A172 (cell line): ENCODE measurements around the gene ACYP1. TPM values are rescaled to one million over a fixed set of nuclear protein-coding genes. Genes with fewer than 3 reads are reported as not detected.

ENCODE experiments used
- DNase-seq: peaks from one replicate; pipeline ENCODE4 v3.0.0-alpha.2; 2015; ENCODE audit warnings: low spot score
- total RNA-seq: library from RNA; depleted of rRNA; stranded (reverse); fragments of >200 nt; shearing (Covaris generic); gene quantifications from 2 replicates; pipeline ENCODE4 v1.2.3, GENCODE V29; 2014; rRNA removed

The ACYP1 gene
- total RNA-seq, result 28.9 and 31.3 TPM in 2 replicates

DNA sequence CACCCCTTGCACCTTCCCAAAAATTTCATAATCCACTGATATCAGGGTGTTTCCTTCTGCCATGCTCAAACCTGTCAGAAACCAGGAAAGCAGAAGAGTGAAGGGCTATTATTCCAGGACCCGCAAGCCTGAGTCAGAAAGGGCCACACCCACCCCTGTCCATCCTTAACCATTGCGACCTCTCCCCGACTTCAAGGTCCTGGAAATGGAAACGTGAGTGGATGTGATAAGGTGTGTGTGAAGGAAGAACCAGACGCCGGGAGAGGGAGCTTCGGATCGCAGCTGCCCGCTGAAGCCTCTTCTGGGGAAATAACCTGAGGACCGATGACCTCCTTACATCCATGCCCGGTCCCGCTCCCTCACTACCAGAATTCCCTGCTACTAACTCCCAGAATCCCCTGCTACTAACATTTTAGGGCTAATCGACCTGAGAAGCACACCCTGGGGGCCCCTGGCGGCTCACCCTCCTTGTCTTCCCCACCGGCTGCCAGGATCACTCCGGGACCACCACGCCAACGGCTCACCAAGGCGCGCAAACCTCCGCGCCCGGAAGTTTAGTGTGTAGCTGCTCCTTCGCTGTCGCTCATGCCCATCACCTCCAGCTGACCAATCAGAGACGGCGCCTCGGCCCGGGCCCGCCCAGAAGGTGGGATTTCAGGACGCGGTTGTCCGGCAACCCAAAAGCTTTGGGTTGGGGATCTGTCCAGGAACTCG is at the start of gene ACYP1:
TSS of gene ACYP1 (minus strand) at position 534 of the 714 bp plus-strand sequence. CDS start at position 63, 471 bp downstream.
- DNase-seq, result peak; percentile 72

DNA sequence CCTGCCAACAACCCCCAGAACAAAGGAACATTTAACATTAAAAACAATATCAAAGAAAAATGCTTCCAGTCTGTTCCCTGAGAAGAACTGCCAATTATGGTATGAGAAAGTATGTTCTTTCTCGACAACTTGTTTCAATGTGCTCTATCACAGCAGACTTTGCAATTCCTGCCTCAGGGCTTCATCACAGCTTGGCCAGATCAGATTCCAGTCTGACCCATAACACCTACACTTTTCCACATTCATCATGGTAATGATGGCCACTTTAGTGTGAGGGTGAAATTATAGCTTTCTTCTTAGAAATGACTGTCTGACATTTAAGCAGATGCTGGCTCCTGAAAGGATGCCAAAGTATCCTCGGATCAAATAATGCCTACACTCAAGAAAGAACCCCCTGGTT is 46.1 kb upstream of the ACYP1 start:
- DNase-seq, result no peak

DNA sequence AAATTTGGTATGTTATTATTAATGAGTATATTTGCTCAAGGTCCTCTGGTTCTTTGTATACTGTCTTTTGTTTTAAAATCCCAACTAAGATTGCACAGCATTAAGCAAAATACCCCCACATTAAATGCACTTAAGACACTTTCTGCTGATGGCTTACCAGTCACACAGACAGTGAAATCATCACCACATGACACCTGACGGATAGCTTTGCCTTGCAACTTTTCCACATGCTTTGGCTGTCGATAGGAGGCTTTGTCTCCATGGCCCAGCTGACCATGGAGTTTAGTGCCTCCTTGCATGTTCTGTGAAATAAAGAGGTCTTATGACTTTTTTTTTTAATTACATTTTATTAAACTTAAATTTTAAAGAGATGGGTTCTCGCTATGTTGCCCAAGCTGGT is 43.4 kb upstream of the ACYP1 start:
- DNase-seq, result no peak

DNA sequence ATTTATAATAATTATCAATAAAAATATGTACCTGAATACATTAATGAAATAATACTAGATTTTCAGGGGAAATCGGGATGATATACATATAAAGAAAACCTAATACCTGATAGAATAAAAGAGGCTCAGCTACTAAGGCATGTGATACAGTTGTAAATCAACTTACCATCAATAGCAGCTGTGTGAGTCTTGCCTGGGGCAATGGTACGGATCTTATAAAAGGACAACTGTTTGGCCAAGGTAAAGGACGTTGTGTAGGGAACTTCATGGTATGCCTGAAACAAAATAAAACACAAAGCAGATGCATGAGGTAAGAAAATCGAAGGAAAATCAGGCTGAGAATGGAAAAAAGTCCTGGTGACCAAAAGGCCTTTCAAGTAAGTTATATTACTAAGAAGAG is 37.7 kb upstream of the ACYP1 start:
- DNase-seq, result no peak

DNA sequence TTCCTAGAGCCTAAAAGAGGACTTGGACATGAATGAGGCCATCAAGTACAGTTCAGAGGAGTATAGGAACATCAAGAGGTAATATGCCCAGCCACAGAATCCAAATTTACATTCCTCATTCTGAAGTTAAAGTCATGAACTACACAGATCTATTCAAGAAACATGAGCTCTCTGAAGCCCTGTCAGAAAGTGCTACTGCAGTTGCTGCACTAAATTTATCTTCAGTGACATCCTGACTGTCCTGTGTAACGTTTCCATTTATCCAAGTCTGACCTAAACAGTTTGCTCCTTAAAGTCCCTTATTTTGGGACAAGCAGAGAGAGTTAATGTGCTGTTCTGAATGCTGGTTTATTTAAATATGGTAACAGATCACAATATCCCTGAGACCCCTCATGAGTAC is 34.9 kb upstream of the ACYP1 start:
- no peak for DNase-seq

DNA sequence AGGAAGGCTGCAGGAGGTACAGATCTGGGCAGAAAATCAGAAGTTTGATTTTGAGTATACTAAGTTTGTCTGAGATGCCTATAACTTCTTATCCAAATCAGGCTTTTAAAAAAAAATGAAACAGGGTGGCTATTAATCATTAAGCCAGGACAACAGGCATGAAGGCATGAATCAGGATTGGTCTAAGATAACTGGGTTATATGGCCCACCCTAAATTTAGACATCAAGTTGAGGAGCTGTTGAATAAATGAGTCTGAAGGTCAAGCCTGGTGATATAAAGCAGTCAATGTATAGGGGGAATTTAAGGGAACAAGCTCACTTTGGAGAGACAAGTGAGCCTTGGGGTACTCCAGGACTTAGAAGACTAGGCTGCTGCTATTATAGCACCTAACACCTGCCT is 34.4 kb upstream of the ACYP1 start:
- no peak for DNase-seq

DNA sequence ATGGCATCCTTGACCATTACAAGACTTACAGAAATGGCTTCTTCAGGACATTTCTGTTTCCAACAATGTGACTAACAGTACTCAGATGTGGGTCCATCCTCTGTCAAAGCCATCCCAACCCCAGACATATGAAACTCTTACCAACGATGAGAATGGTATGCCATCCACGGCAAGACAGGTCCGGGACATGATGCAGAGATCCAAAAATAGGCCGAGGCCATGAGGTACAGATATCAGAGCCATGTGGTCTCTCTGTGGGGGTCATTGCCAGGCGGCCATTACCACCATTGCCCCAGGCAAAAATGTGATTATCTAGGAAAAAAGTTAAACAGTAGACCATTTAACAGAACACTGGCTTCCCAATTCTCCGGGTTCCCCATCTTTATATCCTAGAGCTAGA is 33.1 kb upstream of the ACYP1 start:
- no peak for DNase-seq

DNA sequence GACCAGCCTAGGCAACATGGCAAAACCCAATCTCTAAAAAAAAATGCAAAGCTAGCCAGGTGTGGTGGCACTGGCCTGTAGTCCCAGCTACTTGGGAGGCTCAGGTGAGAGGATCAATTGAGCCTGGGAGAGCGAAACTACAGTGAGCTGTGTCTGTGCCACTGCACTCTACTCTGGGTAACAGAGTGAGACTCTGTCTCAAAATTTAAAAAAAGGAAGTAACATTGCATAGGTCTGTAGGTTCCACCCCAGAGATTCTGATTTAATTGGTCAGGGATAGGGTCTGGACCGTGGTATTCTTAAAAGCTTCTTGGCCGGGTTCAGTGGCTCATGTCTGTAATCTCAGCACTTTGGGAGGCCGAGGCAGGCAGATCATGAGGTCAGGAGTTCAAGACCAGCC is 31.9 kb upstream of the ACYP1 start:
- no peak for DNase-seq

DNA sequence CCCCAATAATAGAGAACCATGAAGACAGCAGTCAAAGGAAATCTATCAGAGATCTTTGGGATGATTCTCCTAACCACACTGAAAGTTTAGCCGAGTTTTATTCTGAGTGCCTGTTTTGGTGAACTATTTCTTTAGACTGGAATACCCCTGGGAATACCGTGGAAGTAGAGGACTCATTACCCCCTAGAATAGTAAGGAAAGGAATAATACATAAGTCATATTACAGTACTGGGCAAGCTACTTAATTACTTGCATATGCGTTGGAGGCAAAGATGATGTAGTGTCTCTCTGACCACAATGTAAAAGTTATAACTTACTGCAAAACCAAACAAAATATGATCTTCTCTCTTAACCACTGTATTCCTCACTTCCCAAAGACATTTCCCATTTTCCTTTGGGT is 31.1 kb upstream of the ACYP1 start:
- no peak for DNase-seq

DNA sequence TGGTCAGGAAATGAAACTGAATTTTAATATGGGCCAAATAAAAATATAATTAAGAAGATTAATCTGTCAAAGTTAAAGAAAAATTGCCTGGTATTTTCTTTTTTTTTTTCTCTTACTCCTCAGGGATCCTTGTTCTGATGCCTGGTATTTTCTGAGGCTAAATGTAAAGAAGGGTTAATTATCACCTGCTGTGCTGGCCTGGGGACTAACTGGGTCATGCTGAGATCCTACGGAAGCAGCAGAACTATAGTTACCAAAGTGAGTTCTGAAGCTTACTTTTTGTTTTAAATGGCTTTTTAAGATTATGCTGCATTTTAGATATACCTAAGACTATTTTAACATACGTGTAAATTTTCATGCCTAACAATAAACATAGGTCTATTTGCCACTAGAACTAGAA is 28.9 kb upstream of the ACYP1 start:
- no peak for DNase-seq

DNA sequence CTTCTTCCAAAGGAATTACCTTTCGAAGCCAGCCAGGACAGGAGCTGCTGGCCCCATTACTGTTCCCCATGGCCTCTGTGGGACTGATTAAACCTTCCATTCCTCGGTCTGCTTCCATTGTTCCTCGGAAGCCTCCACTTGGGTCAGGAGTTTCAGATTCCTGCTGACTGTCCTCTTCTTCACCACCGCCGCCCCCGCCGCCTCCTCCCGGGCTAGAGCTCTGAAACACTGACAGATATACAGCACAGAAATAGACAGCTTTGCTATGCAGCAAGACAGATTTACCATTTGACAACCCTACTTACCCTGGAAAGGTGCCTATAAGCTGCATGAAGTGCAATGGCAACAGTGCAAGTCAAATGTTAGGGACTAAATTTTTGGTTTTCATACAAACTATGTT is 27.4 kb upstream of the ACYP1 start:
- no peak for DNase-seq

DNA sequence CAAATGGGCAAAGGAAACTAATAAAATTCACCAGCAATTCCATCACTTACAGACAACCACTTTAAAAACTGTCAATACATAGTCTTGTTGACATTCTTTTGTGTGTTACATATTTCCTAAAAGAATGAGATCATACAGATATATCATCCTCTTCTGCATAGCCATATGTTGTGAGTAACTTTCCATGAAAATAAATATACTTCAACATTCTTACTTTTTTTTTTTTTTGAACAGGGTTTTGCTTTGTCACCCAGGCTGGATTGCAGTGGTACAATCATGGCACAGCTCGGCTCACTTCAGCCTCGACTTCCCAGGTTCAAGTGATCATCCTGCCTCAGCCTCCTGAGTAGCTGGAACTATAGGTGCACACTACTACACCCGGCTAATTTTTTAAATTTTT is 26.5 kb upstream of the ACYP1 start:
- no peak for DNase-seq

DNA sequence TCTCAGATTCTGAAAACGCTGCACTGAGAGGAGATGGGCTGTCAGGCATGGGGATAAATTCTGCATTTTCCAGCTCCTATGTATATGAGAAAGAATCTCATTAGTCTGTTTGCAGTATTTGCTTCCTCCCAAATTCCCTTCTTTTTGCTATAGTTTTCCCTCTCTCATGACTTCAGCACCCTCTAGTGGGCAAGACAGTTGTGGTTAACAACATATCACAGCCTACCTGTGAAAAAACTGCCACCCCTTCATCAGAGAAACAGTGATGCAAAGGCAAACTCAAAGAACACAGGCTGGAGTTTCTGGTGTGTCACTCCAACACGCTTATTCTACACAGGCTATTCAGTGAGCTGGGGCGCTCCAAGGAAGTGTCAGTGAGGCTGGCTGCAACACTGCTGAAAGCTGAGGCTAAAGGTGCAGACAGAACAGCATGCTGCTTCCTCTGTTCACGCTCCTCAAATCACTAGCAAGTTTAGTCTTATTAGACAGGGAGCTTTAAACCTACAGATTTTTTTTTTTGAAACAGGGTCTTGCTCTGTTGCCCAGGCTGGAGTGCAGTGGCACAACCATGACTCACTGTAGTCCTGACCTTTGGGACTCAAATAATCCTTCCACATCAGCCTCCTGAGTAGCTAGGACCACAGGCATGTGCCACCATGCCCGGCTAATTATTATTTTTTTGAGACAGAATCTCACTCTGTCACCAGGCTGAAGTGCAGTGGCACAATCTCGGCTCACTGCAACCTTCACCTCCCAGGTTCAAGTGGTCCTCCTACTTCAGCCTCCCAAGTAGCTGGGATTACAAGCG is 24.9 kb upstream of the ACYP1 start:
- peak; percentile 44 for DNase-seq

DNA sequence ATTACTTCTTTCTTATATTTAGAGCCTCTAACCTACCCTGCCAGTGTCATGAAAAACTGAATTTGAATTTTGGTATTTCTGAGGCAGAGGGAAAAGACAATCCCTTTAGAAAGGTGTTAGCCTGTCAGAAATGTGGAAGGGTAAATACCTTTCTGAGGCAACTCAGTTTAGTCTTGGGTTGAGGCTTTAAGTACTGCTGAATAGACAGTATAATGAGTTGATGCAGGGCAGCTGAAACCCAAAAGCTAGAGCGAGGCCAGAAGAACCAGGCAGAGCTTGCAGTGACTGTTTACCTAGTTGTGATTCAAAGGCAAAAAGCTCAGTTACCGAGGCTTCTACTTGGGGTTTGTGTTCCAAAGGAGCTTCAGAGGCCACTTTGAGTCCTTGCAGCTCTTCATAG is 24.3 kb upstream of the ACYP1 start:
- no peak for DNase-seq

DNA sequence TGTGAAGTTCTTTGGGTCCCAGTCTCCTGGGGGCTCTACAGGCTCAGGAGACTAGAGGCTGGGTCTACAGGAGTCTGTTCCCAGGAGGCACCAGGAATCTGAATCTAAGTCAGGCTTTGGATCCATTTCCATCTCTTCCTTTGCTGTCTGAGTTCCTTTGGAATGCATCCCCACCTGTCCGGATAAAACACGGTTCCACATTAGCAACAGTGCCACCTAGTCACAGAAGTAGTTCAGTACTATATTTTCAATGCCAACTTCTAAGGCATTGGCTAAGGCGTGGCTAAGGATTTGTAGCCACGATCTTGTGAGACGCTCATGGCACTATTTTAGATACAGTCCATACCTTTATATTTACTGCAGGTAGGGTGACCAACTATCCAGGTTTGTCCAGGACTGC is 20.7 kb upstream of the ACYP1 start:
- peak; percentile 31 for DNase-seq

DNA sequence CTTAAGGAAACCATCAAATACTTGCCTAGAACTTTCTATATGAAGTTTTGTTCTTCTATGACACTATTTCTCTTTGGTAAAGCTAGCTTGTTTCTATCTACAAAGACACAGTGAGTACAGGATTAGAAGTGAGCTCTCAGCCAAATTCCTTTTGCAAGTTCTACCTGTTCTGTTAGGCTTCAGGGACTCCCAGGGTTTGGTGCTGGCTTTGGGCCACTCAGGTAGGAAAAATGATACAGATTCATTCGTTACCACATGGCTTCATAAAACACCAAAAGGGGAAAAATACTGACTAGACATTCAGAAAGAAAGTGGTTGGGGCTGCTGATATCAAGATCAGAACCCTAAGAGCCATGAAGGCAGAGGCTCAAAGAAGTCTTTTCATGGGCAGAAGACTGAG is 19.4 kb upstream of the ACYP1 start:
- DNase-seq, result no peak

DNA sequence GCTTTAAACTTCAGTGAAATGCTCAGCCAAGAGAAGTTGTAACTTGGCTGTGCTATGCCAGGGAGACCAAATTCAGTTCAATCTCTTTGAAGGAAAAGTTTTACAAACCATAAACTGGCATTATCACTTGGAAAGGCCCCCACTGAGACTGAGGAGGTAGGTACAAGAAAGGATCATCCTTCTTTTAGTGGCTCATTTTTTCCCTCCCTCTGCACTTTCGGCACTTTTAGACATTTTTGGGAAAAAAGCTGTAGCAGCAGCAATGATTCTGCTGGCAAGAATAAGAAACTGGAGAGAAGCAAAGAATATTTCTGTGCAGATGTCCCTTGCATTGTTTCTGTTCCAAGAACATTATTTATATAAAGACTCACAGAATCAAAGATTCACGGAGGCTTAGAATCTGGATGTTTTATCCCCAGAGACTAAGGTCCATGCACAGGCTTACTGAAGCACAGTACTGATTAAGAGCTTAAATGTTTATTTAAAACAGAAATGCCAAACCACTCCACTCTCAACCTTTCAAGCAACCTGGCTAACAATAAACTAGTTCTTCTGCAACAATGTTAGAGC is 17.9 kb upstream of the ACYP1 start:
- no peak for DNase-seq

DNA sequence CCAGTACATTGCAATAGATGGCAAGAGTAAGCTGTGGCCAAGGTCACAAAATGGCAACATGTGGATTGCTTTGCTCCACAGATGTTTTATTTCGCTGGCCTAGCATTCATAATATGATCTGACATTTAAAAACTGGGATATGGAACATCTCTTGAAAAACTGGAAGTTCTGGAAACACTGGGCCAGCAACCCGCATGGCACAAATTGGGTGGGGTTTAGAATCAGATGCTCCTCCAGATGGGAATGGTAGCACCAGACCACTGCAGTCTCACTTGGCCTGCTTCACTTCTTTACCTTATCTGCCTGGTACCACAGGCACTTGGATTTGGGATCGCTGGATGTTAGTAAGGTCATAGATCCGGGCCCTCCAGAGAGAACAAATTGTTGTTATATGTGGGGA is 15.7 kb upstream of the ACYP1 start:
- no peak for DNase-seq

DNA sequence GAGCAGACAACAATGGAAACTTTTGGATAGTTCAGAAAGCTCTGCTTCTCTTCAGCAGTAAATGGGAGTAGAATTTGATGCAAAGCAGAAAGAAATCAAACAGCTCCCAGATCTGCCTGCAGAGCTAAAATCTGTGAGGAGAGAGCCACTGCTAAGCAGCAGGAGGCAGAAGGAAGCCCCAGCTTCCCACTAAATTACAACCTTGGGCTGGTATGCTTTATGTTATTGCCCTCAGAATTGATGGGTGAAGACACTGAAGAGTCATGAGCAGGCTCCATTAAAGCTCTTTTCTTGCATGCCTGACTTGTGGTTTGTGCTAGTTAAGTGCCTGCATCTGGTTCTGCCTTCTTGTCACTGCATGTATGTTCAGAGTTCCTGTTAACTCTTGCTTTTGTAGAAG is 14.0 kb upstream of the ACYP1 start:
- no peak for DNase-seq

DNA sequence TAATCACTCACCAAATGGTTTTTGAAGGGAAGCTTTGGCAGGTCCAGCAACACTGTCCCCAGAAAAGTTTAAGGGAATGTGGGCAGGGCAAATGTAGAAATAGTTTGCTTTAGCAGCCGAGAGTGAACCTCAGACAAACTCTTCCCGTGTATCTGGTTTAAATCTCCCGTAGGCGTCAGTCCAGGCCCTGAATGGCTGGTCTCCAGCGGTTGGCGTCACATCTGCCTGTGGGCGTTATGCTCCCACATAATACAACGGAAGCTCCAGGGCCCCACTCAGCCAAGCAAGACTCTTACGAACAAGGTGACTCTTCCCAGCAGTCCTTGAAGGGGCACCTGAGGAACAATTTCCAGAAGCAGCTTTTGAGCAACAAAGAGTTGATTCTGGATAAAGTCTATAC is 6.6 kb upstream of the ACYP1 start:
- no peak for DNase-seq

DNA sequence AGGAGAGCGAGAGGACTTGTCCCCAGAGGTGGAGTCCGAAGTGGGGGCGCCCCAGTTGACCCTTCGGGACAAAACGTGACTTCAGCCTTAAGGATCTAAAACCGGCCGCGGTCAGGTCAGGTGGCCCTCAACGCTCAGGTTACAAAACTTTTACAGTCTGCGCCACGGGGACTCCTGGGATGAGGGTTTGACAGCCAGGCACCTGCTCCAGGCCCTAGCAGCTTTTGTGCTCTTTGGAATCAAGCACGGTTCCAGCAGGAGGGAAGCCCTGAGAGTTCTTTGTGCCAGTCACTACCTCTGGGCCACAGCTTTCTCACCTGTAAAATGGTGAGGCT is 6.0 kb upstream of the ACYP1 start:
- no peak for DNase-seq

DNA sequence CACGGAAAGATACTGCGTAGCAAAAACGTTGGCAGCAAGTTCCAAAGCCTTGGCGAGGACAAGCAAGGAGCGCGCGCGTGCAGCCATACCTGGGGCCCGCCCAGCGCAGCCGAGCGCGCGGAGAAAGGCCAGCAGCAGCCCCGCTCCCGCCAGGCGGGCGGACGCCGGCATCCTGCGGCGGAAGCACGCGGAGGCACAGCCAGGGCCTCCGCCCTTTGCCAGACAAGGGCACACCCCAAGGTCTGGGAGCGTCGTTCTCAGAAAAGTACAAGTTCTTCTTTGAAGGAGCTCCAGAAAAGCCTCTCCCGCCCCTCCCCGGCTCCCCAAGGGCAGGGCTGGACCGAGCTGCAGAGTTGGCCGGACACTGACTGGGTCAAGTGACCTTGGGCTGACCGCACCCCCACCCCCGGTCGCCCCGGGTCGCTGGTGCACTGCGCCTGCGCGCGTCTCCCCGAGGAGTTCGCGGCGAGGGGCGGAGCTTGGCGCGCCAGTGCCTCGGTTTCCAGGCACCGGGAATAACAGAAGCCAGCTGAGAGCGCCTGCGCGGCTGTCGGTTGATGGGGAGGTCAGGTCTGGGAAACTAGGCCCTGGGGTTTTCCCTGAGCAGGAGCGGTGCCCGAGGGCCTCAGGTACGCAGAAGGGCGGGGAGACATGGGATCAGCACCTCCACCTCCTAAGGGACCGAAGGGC is 5.4 kb upstream of the ACYP1 start, which contains the start of gene ZC2HC1C:
TSS of gene ZC2HC1C (plus strand) at position 521 of the 690 bp plus-strand sequence. CDS start 933 bp downstream, outside the sequence.
- DNase-seq, result peak; percentile 60
